Inflammatory macrophage treated with lipopolysaccharide for 4 hours (primary cell): Measurements from ENCODE around the gene STPG4.

ENCODE experiments used
- DNase-seq: peaks from one replicate; pipeline ENCODE4 v3.0.0-alpha.2; 2020

STPG4 gene

GRCh38 chr2:47086054-47086471, 69.0 kb downstream of the STPG4 start:
- no peak for DNase-seq

DNA sequence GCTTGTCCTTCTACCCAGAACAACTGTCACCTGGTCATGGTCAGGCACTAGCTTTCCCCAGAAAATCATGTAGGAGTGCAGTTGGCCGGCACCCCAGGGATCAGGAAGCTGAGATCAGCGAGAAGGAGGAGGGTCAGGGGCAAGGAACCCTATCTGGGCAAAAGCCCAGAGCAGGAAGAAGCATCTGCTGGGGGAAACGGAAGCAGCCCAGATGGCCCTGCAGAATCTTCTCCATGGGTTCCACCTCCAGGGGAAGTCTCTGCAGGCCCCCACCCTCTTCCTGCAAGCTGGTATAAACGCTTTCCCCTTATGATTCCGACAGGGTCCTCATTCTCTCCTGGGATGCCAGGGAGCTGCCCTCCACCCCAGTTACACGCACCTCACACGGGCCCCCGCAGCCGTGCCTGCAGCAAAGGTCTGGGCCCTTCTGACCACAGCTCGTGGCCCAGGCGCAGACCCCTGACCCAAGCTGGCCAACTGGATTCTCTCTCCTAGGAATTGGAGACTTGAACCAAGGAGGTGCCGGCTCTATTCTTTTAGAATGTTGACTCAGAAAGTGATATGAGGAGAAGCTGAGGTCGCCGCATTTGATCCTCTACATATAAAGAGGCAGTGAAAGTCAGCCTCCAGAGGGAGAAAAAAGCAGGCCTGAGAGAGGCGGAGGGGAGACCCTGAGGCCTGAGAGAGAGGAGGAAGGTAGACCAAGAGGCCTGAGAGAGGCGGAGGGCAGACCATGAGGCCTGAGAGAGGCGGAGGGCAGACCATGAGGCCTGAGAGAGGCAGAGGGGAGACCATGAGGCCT, 71.0 kb downstream of the STPG4 start:
- DNase-seq, result peak; percentile 36

GRCh38 chr2:47083485-47083884, 71.6 kb downstream of the STPG4 start:
- no peak for DNase-seq

DNA sequence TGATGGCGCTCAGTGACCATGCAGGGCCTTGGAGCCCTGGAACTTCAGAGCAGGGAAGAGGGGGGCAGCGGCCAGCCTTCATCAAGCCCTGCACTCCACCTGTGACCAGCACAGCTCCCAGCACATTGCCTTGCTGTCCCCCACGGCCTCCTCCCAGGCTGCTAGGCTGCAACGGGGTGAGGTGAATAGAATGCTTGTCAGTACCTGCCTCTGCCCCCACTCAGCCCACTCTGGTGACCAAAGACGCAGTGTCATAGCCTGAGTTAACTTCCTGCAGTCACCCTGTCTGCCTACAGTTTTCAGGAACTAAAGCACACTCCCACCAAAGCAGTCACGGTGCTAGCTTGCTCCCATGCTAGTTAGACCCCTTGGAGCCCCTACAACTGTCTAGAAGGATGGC, 72.1 kb downstream of the STPG4 start:
- no peak for DNase-seq

DNA sequence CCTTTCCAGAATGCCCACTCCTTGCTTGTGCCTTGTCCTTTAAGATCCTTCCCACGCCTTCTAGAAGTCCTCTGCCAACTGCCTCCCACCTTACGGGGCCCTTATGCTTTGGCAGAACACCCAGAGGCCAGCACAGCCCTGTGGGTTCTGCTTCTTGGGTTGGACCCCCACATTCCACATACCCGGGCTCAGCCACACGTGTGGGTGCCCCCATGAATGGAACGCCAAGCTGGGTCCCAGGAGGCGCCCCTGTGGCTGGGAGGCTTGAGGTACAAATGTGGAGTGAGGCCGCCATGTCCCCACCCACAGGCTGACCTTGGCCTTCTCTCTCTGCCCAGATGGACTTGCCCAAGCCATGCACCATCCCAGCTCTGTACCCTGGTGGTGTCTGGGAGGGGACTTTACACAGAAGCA, 74.2 kb downstream of the STPG4 start:
- DNase-seq, result no peak

- peak; percentile 59 for DNase-seq
Observed at GRCh38 chr2:47079515-47080412, 75.3 kb downstream of the STPG4 start.

GRCh38 chr2:47078541-47079482, 76.3 kb downstream of the STPG4 start:
- DNase-seq, result peak; percentile 47

- no peak for DNase-seq
Observed at GRCh38 chr2:47077442-47078117, 77.5 kb downstream of the STPG4 start.

GRCh38 chr2:47076586-47077441, 78.3 kb downstream of the STPG4 start:
- DNase-seq, result no peak

DNA sequence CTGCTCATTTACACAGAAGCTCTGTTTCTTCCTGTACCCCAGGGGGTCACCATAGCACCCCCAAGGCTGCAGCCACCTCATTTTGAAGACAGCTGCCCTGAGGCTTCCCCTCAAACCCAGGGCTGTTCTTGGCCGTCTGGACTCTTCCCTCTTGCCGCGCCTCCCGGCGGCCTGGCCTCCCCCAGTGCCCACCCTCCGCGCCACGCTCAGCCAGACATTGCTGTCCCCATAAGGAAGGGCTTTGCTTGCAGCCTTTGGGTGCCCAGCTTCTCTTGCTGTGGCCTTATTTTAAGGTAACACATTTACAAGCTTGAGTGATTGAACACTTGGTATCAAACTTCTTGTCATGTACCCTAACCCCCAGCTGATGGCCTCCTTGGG, 79.0 kb downstream of the STPG4 start:
- DNase-seq, result no peak

GRCh38 chr2:47075361-47076125, 79.6 kb downstream of the STPG4 start:
- no peak for DNase-seq

DNA sequence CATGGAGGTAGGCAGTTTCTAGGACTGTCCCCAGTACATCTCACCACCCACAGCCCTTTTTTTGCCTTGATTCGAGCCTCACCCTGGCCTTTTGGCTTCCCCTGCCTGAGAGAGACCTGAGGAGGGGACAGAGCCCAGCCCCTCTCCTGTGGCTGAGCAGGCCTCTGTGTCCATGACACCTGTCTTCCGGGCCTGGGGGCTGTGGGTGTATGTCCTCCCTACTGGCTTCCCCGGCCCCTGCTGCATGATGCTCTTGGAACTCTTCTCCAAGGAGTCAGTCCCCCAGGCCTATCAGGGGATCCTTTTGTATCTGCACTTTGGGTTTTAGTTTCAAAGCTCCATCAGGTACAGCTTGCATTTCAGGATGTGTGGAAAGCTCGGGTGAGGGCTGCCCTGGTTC, 80.4 kb downstream of the STPG4 start:
- DNase-seq, result no peak

DNA sequence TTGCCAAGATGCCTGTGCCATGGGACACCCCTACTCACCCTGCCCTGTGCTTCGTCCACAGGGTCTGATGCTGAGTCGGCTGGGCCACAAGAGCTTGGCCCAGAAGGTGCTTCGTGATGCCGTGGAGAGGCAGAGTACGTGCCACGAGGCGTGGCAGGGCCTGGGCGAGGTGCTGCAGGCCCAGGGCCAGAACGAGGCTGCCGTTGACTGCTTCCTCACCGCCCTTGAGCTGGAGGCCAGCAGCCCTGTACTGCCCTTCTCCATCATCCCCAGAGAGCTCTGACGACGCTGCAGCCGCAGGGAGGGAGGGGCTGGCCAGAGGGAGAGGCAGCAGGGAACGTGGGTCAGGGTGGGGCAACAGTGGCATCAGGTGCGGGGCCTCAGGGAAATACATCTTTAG, 81.5 kb downstream of the STPG4 start:
- DNase-seq, result no peak

GRCh38 chr2:47073217-47073616, 81.9 kb downstream of the STPG4 start:
- DNase-seq, result no peak

GRCh38 chr2:47072728-47073191, 82.3 kb downstream of the STPG4 start:
- DNase-seq, result peak; percentile 91

DNA sequence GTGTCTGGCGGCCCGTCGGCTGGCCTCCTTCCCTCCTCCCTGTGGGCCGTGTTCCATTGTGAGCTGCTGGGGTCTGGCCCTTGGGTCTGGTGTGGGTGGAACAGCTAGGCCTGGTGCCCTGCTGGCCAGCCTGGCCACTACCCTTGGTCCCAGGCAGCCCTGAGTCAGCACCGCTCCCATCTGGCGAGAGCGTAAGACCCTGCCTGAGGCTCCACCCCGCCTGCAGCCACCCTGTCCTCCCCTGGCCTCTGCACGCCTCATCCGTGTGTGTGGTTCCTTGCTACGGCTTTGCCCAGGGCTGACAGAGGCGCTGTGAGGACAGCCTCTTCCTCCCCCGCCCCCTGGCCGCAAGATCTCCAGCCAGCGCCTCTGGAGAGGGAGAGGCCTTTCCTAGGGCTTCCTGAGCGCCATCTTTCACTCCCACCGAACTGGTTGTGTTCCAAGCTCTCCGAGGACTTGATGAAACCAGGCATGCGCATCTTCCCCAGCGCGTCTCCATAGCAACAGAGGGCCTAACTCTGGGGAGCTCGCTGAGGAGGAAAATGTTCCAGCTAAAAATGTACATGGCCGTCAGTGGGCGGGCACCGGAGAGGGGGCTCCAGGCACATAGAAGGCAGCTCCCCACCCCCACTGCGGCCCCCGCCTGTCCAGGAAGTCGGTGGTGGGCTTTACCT, 83.0 kb downstream of the STPG4 start:
- peak; percentile 51 for DNase-seq

DNA sequence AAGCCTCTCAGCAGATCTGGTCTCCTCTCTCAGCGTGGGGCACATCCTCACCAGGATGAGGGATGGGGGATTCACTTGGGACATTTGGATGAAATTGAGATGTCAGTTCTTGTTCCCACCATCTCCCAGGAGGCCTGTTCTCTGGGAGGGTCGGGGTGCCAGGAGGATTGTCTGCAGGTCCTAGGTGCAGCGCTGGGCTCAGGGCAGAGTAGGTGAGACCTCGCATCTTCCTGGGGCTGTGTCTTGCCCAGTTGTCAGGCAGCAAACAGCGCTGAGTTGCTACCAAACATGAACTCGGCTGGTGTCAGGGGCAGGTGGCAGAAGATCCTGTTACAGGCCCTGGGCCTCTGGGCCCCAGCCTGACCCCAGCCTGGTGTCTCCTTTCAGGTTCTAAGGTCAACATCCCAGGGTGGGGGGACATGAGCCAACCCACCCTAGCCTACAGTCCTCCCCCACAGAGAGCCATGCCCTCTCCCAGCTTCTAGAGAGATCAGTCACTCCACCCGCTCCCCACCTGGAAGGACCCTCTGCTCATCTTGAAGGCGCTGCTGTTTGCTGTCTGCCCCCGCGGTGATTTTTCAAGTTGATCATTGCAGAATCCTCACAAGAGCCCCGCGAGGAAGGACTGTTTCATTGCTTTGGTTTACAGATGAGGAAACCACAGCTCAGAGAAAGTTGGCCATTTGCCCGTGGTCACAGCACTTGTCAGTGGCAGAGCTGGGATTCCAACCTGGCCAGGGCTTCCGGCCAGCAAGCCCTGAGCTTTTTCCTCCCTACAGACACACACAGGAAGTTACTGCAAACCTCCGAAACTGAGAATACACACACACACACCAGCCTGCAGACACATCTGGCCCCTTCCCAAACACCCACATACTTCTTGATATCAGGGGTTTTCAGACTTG, 83.9 kb downstream of the STPG4 start:
- peak; percentile 84 for DNase-seq

DNA sequence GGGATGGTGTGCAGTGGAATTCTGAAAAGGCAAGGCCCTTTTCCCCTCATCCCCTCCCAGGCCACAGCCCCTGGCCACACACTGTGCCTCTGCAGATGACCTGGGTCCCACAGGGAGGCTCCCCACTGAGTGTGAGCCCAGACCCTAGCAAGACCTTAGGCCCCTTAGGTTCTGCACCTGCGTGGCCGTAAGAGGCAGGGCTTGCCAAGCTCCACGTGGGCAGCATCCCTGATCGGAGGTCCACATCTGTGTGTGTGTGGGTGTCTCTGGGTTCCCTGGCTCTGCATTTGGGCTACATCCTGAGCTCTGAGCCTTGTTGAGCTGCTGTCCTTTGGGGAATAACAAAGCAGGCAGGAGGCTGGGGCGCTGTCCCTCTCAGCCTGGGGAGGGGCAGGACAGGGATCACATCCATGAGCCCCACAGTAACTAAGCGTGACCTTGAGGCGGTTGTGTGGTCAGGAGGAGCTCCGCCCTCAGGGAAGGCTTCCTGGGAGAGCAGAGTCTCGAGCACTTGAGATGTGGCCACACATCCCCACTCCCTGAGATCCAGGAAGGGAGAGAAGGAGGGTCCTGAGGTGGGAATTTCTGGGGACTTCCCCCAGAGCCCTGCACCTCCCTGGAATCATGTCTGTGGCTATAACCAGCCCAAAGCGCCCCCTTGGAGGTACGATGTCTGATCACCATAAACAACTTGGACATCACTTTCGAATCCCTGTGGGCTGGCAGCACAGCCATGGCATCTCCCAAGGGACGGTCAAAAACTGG, 84.8 kb downstream of the STPG4 start:
- no peak for DNase-seq
